Activated T-cell treated with anti-CD3 and anti-CD28 coated beads, Interleukin-2, amount 50 U/mL, for 48 hours (primary cell): ENCODE results near the gene IL11.

Experiments used
- DNase-seq, 2 experiments: peaks; one replicate each; pipeline ENCODE4 v3.0.0-alpha.2; 2020

Gene IL11

DNA sequence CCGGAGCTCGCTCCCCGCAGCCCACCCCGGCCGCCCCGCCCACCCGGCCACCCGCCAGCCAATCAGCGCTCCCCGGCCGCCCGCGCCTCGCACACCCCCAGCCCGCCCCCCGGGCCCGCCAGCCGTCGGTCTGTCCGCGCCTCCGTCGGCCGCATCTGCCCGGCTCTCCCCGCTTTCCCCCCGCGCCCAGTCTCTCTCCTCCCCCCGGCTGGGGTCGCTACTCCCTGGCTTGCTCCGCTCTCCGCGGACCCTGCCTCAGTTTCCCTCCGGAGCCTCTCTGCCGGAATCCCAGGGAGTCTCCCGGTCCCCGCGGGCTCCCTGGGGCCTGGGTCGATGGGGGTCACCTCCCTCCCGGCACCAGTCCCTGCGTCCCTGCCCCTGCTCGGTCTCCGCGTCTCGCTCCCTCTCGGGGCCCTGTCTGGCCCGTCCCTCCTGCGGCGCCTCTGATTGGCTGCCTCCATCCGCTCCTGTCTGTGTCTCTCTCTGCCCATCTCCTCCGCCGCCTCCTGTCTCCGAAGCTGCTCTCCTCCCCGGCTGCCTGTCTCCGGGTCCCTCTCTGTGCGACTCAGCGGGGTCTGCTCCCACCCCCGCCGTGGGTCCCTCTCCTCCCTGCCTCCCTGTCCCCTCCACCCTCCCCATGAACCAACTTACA, 484 bp downstream of the IL11 start:
- peak; percentile 54 to 64 for DNase-seq

DNA sequence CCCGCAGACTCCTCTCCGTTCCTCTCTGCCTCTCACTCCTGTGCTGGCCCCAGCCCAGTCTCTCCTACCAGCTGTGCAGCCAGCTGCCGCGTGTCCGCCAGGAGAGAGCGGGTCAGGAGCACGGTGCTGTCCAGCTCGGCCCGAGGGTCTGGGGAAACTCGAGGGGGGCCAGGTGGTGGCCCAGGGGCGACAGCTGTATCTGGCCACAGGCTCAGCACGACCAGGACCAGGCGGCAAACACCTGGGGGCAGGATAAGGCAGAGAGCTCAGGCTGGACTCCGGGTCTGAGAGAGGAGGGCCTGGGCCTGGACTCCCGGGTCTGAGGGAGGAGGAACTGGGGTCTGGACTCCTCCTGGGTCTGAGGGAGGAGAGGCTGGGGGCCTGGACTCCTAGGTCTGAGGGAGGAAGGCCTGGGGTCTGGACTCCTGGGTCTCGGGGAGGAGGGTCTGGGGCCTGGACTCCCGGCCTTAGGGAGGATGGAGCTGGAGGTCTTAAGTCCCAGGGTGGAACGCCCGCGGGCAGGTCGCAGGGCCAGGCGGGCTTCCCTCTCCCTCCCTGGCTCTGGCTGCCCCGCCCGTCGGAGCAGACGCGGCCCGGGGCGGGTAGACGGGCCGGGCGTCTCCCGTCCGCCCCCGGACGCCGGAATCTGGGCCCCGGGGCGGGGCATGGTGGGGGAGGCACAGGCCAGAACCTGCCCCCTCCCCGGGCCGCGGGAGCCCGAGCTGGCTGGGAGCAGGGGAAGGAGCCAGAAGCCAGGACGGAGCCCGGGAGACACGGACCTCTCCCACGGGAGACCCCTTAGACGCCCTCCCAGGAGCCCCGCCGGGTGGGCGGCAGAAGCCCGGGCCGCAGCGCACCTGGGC, 1.3 kb downstream of the IL11 start:
- peak in 1 of 2 experiments; percentile 55 for DNase-seq

- no peak for DNase-seq
Observed at GRCh38 chr19:55368106-55368505, 2.2 kb downstream of the IL11 start.

DNA sequence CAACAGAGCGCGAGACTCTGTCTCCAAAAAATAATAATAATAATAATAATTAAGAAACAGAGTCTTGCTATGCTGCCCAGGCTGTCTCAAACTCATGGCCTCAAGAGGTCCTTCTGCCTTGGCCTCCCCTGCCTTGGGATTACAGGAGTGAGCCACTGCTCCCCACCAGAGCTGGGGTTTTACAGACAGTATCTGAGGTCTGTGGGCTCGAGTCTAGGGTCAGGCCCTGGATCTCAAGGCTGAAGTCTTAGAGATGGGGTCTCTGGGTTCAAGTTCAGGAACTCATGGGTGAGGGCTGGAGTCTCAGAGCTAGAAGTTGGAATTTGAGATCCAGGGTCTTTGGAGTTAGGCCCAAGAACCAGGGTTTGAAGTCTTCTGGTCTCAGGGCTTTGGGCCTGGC, 3.5 kb downstream of the IL11 start:
- no peak for DNase-seq

DNA sequence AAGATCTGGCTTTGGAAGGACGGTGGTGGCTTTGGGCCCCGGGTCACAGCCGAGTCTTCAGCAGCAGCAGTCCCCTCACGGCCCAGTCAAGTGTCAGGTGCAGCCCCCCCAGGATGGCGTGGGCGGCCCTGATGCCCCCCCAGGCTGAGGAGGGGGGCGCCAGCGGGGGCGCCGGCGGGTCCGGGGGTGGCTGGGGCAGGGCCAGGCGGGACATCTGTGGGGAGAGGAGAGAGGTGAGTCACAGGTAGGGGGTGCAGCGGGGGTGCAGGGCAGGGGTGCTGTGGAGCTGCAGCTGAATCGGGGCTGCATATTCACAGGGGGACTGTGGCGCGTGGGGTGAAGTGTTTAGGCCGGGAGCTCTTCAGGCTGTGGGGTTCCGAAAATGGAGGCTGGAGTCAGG, 4.3 kb downstream of the IL11 start:
- no peak for DNase-seq

- no peak for DNase-seq
Observed at GRCh38 chr19:55365245-55365644, 5.0 kb downstream of the IL11 start.

DNA sequence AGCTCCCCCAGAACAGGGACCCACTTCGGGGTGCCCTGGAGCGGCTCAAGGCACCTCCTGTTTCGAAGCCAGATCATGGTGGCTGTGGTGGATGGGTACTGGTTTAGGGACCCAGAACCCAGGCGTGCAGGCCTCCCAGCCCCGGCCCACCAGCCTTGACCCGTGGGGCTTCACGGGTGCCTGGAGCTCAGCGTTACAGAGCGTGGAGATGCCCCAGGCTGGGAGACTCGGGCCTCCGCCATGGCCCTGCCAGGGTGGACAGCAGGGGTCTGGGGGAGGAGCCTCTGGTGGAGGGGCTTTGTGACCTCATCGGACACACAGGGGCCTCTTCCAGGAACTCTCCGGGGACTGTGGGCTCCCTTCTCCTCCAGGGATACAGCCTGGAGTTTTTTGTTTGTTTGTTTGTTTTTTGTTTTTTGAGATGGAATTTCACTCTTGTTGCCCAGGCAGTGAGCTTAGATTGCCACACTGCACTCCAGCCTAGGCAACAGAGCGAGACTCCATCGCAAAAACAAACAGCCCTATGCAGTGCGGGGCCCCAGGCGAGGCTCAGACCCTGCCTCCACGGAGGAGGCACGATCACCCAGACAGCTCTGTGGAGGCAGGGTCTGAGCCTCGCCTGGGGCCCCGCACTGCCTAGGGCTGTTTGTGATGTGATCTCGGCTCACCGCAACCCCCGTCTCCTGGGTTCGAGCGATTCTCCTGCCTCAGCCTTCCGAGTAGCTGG, 7.1 kb downstream of the IL11 start, which contains the start of gene GARIN5B:
TSS of gene GARIN5B (minus strand) at position 271 of the 727 bp plus-strand sequence. CDS start at position 77, 194 bp downstream.
- no peak for DNase-seq

- DNase-seq, result no peak
Observed at GRCh38 chr19:55362174-55362989, 7.9 kb downstream of the IL11 start.

DNA sequence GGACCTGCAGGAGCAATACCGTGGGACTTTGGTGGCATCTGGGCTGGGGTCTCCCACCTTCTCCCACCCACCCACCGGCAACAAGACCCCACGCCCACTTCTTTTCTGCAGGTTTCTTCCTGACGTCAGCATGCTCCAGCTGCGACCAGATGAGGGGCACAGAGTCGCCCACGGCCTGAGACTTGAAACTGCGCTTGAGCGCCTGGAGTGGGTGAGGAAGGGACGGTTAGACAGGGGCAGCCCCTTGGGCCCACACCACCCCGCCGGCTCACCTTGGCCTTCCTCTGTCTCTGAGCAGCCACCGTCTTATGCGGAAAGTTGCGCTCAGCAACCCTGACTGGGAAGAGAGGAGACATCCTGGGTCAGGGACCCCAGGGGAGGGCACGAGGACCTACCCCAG, 9.4 kb downstream of the IL11 start:
- no peak for DNase-seq

DNA sequence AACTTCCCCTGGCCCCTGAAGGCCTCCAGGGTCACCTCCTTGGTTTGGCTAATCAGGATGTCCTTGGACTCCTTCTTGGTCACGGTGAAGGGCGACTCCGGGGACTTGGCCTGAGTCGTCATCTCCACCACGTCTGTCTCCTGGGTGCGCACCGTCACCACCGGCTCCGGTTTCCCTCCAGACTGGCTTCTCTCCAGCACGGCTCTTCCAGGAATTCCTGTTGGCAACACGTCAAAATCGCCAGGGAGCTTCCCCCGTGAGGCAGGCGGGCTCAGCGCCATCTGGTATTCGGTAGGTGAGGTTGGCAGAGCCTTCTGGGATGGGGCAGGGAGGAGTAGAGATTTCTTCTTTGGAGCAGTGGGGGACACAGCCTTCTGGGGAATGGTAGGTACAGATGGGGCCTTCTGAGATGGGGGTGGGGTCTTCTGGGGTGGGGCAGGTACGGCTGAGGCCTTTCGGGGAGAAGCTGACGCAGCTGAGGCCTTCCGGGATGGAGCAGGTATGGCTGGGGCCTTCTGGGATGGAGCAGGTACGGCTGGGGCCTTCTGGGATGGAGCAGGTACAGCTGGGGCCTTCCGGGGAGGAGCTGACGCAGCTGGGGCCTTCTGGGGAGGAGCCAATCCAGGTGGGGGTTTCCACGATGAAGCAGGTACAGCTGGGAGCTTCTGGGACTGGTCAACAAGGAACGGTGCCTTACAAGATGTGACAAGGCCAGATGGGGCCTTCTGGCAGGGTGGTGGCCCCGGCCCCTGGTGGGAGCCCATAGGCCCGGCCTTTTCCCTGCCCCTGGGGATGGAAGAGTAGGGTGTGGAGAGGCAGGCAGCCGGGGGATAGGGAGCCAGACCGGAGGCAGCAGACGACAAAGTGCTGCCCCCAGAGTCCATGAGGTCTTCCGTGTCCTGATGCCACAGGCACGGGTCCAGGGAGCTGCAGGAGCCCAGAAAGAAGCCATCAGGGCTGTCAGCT, 11.0 kb downstream of the IL11 start:
- no peak for DNase-seq

DNA sequence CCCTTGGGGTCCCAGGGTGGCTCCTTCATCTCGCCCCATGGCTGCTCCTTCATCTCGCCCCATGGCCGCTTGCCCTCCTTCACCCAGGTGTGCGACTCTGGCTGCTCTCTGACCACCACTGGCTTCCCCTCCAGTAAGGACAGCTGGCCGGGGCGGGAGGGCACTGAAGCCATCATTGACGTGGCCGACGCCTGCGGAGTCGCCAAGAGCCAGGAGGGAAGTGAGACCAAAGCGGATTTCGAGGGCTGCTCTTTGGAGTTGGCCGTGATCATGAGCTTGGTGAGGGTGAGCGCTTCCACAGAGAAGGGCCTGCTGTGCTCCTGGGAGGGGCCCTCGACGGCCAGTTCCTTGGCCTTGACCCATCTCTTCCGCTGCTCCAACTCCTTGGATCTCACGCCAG, 11.8 kb downstream of the IL11 start:
- no peak for DNase-seq

- no peak for DNase-seq
Observed at GRCh38 chr19:55355213-55355821, 14.9 kb downstream of the IL11 start.

DNA sequence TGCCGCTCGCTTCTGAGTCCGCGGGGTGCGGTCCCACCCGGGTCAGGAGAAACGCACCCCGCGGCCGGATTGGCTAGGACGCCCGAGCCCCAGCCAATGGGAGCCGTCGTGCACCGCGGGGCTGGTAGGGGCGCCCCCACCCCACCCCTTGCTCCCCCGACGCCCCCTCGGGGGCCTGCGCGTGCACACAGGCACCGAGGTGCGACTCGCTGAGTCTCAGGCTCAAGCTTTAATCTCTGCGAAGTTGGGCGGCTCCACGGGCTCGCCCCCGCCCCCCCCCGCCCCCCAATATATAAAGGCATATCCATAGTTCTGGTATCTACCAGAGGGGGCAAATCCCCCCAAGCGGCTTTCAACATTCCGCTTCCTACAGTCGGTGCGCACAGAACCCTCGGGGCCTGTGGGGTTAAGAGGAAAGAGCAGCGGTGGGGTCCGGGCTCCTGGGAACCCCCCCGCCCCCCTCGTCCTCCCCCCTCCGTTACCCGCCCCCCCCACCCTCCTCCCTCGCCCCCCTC, 15.5 kb downstream of the IL11 start, which contains the start of gene COX6B2:
TSS of gene COX6B2 (minus strand) at position 22 of the 515 bp plus-strand sequence. CDS start 198 bp downstream, outside the sequence.
- DNase-seq, result no peak

DNA sequence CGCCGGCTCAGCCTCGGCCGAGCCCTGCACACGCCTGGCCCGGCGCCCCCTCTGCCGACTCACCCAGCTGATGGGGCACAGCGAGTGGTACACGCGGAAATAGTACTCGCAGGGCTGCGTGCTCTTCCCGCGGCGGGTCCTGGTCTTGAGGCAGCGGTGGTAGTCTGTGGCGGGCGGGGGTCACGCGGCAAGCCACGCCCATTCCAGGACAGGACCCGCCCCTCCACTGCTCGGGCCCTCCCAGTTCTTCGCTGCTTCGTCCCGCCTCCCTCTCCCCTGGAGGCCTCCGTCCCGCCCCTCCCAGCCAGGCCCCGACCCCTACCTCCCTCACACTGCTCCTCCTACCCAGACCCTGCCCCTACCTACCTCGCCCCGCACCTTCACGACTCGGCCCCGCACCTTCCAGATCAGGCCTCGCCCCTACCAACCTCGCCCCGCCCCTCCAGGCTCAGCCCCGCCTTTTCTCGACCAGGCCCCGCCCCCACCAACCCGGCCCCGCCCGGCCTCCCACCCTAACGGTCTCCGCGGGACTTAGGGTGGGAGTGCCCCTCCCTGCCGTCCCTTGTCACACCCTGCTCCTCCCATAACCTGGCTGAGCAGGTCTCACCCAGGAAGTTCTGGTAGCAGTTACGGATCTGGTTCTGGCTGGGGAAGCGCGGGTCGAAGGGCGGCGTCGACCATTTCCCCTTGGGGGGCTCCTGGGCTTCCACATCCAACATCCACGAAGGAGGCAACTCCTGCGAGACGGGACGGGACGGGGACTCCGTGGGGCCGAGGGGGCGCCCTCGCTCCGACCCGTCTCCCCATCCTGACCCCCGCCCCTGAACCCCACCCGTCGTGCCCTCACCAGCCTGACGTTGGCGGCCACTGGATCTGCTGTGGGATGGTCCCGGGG, 16.2 kb downstream of the IL11 start:
- DNase-seq, result peak; percentile 61 to 72

- DNase-seq, result no peak
Observed at GRCh38 chr19:55353356-55353802, 16.9 kb downstream of the IL11 start.

DNA sequence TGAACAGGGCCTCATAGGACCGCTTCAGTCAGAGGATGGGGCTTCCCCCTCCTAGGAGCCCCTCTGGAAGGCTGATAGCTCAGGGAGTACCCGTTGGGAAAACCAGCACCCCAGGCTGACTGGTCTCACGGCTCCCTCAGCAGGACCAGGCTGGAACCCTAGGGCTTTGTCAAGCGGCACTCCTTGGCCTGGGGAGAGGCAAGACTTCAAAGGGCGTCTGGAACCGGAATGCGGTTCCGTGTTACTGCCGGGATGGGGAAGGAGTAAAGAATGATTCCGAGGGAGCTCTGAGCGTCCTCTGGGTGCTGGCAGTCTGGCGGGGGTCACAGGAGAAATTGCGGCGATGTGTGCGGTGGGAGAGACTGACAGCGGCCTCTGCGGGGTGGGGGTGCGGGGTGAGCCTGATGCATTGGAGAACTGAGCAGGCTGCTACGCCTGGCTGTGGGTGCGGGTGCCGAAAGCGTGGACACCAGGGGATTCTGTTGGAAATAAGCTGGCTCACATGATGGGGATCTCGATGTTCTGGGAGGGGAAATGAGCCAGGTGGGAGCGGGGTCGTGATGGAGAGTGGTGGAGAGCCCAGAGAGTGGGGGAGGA, 17.6 kb downstream of the IL11 start:
- no peak for DNase-seq

GRCh38 chr19:55352040-55352439, 18.2 kb downstream of the IL11 start:
- no peak for DNase-seq

DNA sequence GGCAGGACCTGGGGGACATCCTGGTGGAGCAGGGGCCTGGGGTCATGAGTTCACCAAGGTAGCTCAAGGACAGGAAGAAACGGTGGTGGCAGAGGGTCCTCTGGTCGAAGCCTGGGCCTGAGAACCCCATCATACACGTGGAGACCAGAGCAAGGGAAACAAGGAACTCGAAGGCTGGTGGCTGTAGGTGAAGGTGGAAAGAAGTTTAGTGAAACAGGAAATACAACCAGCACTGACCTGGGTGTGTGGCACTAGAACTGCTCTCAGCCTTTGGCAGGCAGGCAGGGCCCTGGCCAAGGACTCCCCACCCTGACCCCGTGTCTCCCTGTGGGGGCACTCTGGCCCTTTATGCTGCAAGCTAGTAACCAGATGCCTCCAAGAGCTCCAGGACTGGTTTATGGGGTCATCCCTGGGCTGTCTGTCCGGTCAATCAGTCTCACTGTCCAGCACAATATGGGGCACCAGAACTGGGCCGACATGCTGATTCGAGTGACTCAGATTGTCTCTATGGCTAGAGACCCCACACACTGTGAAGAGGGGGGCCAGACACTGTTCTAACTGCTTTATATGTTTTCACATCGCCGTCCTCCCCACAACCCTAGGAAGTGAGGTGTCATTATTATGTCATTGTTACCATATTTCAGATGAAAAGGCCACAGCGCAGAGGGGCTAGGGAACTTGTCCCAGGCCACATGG, 19.5 kb downstream of the IL11 start:
- DNase-seq, result no peak
